Stimulated activated CD8-positive, alpha-beta memory T cell treated with anti-CD3 and anti-CD28 coated beads, Interleukin-15, amount 100 ng/mL, for 1 hour (primary cell): ENCODE measurements around the gene FAM136A.
"Not testable (repeated sequence)": the region's sequence is repeated elsewhere in the genome, so short reads cannot be mapped to it uniquely, and the experiment has no call there.

Experiments used
- DNase-seq: peaks from one replicate; pipeline ENCODE4 v3.0.0-alpha.2; 2020; ENCODE audit warnings: low read depth

Gene FAM136A

DNA sequence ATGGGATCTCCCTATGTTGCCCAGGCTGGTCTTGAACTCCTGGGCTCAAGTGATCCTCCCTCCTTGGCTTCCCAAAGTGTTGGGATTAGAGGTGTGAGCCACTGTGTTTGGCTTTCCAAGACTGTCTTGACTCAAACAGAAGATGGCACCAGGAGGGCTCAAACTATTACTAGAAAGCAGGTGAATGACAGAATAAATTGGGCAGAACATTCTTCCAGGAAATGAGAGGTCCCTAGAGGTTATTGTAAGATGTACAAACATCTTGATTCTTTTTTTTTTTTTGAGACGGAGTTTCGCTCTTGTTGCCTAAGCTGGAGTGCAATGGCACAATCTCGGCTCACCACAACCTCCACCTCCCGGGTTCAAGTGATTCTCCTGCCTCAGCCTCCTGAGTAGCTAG lies 4.0 kb downstream of the FAM136A start:
- not testable (repeated sequence) for DNase-seq

DNA sequence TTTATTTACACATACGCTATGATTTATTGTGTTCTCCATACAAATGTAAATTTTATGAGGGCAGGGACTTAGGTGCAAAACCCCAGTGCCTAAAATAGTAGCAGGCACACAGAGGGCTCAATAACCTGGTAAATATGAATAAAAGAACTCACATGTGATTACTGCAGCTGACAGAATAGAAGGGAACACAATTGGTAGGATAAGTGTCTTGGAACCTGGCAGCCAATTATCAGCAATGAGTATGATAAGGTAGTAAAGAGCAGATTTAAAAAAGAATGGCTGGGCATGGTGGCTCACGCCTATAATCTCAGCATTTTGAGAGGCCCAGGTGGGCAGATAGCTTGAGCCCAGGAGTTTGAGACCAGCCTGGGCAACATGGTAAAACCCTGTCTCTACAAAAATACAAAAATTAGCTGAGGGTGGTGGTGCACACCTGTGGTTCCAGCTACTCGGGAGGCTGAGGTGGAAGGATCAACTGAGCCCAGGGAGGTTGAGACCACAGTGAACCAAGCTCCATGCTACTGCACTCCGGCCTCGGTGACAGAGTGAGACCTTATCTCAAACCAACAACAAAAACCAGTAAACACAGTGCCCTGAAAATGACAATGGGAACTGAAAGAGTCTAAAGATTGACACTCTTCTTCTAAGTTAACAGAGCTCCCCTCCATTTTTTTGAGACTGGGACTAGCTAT lies 18.2 kb downstream of the FAM136A start:
- no peak for DNase-seq

DNA sequence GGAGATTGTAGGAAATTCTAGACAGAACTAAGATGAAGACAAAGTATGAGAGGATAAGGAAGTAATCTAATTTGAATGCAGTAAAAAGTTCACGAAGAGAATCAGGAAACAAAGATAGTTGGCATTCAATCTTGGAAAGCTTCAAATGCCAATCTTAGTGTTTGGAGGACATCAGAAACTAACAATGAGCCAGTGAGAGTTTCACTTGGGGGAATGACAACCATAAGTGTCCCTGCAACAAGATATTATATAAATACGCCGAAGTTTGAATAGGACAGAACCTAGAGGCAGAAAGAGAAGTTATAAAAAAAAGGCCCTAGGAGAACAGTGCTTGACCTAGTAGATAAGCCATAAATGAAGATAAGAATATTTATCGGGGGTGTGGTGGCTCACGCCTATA lies 19.4 kb downstream of the FAM136A start:
- DNase-seq, result no peak

DNA sequence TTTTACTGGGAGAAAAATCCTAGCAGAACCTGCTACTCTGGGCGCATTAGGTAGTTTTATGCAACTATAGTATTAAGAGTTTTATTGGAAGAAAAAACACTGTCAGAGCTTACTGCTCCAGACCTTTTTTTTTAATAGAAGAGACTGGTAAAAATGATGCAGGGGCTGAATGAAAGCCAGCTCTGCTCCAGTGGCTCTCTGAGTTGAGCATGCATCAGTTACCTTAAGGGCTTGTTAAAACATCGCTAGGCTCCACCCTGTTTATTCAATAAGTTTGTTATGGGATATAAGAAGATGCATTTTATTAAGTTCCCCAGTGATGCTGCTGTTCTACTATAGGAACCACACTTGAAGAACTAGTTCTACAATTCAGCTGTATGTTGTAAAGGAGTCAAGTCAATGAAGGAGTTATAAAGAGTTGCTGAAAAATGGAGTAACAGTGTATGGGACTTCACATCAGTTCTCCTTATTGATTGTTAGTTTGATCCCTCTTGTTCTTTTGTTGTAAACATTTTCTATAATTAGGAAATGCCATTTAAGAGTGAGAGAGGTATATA lies 21.5 kb downstream of the FAM136A start:
- no peak for DNase-seq

DNA sequence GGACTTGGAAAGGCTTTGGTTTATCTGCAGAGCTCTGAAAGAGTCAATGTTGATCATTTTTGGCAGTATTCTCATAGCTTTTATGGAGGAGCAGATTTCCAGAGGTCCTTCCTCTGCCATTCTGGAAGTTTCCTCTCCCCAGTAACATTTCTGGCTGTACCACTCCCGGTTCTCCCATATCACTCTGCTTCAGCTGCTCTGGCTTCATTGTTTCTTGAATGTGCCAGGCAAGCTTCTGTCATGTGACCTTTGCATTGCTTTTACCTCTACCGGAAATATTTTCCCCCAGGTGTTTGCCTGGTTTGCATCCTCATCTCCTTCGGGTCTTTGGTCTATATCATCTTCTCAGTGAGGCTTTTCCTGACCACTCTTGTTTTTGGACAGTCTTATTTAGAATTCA lies 31.5 kb downstream of the FAM136A start:
- no peak for DNase-seq

DNA sequence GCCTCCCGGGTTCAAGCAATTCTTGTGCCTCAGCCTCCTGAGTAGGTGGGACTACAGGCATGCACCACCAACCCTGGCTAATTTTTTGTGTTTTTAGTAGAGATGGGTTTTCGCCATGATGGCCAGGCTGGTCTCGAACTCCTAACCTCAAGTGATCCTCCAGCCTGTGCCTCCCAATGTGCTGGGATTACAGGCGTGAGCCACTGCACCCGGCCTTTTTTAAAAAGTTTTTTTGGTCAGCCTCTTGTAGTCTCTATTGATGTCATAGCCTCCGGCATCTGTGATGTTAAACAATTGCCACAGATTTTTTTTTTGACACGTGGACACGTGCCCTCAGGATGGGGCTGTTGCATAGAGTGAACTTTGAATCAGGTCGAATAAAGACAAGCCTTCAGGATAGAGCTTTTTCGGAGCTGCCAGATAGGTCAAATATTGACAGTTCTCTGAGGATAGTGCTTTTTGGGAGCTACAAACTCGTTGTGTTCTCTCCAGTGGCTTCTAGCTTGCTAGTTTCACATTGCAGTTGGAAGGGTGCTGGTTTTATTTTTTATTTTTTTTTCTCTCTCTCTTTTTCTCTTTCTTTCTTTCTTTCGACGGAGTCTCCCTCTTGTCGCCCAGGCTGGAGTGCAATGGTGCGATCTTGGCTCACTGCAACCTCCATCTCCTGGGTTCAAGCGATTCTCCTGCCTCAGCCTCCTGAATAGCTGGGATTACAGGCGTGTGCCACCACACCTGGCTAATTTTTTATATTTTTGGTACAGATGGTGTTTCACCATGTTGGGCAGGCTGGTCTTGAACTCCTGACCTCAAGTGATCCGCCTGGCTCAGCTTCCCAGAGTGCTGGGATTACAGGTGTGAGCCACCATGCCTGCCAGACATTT lies 32.2 kb downstream of the FAM136A start:
- not testable (repeated sequence) for DNase-seq

DNA sequence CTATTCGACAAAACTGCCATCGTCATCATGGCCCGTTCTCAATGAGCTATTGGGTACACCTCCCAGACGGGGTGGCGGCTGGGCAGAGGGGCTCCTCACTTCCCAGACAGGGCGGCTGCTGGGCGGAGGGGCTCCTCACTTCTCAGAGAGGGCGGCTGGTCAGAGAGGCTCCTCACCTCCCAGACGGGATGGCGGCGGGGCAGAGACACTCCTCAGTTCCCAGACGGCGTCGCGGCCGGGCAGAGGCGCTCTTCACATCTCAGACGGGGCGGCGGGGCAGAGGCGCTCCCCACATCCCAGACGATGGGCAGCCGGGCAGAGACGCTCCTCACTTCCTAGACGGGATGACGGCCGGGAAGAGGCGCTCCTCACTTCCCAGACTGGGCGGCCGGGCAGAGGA lies 34.9 kb downstream of the FAM136A start:
- not testable (repeated sequence) for DNase-seq

DNA sequence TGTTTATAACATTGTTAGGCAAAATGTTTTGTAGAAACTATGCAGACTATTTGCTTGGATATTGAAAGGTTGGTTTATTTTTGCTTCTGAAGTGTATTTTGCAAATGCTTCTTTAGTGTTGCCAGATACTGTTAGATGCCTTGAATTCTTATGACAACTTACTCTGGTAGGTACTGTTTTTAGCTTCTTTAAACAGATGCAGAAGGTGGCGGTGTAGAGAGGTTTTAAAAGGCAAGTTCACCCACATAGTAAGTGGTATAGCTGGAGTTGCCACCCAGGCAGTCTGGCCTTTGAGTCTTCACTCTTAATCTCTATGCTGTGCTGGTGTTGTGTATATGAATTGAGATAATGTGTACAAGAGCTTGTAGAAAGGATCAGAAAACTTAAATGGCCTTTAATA lies 40.4 kb downstream of the FAM136A start:
- DNase-seq, result no peak

DNA sequence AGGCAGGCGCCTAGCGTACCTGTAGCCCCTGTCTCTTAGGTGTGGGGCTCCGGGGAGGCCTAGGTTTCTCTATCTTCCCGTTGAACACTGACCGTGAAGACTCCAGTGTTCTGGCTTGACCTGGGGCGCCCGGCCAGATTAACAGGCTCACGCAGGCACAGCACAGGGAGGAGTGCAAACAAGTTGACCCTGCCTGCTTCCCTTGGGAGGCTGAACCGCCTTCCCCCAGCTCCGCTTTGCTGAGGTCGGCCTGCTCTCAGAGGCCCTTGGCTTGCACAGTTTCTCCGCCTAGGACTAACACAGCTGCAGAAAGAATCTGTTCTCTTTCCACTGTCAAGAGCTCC lies 43.4 kb downstream of the FAM136A start:
- DNase-seq, result no peak

DNA sequence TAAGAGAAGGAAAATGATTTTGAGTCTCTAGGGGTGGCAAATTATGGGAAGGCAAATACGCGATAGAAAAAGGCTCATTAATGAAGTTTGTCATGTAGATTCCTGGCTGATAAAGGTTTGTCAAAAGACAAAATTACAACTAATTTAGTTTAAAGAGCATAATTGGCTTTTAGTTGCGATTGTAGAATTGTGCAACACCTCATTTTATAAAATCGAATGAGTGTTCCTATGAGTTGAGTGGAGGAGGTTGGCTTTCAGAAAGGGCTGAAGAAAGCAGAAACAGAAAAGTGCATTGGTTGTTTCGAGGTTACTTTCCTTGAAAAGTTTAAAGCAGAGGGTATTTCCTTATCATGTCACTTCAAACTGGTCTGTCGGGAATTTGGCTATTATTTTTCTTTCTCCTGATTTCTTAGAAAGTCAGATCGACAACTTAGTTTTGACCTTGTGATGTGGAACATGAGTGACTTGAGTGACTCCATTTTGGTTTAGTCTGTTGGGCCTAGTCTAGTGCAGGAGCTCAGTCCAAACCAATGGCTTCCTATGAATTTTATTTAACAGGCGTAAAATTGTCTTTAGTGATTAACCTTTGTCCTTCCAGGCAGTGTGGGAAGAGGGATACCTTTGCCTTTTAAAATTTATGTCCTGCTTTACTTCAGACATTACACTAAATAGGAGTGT lies 46.1 kb downstream of the FAM136A start:
- no peak for DNase-seq

DNA sequence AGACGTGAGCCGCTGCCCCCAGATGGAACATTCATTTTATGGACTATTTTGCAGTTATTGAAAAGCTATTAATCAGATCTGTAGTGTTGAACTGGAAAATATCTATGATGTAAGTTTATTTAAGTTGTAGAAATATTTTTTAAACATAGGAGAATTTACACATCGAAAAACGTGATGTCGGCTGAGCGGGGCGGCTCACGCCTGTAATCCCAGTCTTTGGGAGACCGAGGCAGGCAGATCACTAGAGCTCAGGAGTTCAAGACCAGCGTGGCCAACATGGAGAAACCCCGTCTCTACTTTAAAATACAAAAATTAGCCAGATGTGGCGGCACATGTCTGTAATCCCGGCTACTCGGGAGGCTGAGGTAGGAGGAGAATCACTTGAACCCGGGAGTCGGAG lies 51.4 kb downstream of the FAM136A start:
- DNase-seq, result no peak

DNA sequence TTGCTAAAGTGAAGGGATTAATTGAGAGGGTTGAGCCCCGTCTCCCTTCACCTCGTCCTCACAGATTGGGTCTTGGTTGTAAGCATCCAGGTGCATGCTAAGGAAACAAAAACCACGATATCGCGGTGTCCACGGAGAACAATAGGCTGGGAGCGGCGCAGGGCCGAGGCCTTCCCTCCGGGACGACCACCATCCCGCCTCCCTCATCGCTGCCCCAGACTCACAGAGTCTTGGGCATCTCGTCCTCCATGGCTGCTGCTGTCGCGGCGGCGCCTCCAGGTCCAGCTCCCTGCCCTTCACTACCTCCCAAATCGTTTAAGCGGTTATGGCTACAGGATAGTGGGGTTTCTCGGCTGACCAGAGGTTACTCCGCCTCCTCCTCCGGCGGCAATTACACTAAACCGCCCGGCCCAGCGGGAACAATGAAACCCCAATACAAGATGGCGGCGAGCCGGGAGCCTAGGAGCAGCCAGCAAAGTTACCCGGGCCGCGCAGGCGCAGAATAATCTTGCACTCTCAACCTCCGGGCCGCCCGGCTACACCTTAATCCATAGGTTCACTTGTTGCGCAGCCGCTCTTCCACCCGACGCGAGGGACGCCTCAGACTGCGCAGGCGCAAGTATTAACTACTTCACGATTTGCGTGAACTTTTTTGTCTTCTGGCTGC lies 53.6 kb downstream of the FAM136A start, which contains the start of gene TIA1:
TSS of gene TIA1 (minus strand) at position 448 of the 667 bp plus-strand sequence. CDS start at position 250, 198 bp downstream.
- peak; percentile 96 for DNase-seq

DNA sequence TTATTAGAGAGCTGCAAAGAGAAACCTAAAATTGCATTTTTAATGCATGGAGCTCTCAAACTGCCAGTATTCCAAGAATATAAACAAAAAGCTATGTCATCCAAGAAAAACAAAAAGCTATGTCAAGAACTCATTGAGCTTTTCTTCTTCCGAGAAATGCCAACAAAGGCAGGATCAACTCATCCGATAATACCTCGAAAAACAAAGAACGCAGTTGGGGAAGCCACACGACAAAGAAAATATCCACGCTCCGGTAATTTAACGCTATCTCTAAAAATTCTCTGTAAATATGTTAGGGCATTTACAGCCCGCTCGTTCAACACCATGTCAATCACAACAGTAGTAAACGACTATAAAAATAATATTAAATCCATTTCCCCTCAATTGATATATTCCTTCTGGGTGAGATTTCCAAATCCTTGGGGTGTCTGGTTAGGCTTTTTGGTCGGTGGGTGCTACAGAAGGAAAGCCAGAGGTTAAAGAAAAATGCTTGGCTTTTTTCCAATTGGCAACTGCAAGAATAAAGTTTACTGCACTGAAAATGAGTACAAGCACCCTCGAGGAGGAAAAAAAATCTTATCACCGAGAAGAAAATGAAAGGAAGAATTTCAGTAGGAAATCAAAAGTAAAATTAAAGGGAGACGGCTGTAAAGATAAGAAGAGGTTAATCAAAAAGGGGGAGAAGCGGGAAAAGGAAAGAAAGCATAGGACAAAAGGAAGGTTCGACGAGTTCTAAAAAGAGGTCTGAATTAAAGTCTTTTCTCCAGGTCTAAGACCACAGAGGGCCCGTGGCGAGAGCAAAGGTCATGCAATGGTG lies 54.3 kb downstream of the FAM136A start:
- no peak for DNase-seq
